Neuronal stem cell (in vitro differentiated cells): ENCODE results near the gene TUSC1.
"Not testable (repeated sequence)": the region's sequence is repeated elsewhere in the genome, so short reads cannot be mapped to it uniquely, and the experiment has no call there.

Experiments used
- DNase-seq: peaks from one replicate; pipeline ENCODE4 v3.0.0-alpha.2; 2013; ENCODE audit warnings: low spot score
- H2AFZ ChIP-seq: one replicate; pipeline ENCODE4 v1.6.1; 2013; ENCODE audit warnings: mild to moderate bottlenecking, low read length, inconsistent platforms
- H2AK5ac ChIP-seq: 2 replicates; pipeline ENCODE4 v1.6.1; 2013; ENCODE audit warnings: low read depth, mild to moderate bottlenecking, inconsistent platforms, low read length, moderate library complexity, mixed read lengths
- H2BK120ac ChIP-seq: 2 replicates; pipeline ENCODE4 v1.6.1; 2013; ENCODE audit warnings: low read depth, mild to moderate bottlenecking, inconsistent platforms, low read length, moderate library complexity, mixed read lengths
- H2BK12ac ChIP-seq: one replicate; pipeline ENCODE4 v1.6.1; 2013; ENCODE audit warnings: low read length, inconsistent platforms
- H2BK15ac ChIP-seq: 2 replicates; pipeline ENCODE4 v1.6.1; 2013; ENCODE audit warnings: mild to moderate bottlenecking, low read length, inconsistent platforms, mixed read lengths
- H2BK5ac ChIP-seq: one replicate; pipeline ENCODE4 v1.6.1; 2013; ENCODE audit warnings: inconsistent platforms, mild to moderate bottlenecking, low read length, moderate library complexity
- H3K14ac ChIP-seq: one replicate; pipeline ENCODE4 v1.6.1; 2013; ENCODE audit warnings: low read length, inconsistent platforms
- H3K18ac ChIP-seq: 2 replicates; pipeline ENCODE4 v1.6.1; 2013; ENCODE audit warnings: low read length, inconsistent platforms
- H3K23ac ChIP-seq: 2 replicates; pipeline ENCODE4 v1.6.1; 2013; ENCODE audit warnings: low read depth, mild to moderate bottlenecking, mixed read lengths, low read length, inconsistent platforms; ENCODE audit not compliant: poor library complexity
- H3K27ac ChIP-seq: replicated peaks from 3 replicates; pipeline ENCODE4 v1.5.1; 2013; ENCODE audit warnings: low read length, inconsistent platforms
- H3K27me3 ChIP-seq, 3 experiments: 2 replicates each; pipeline ENCODE4 v1.6.1; 2013; ENCODE audit warnings: low read length in 3 of 3, mild to moderate bottlenecking in 2 of 3, inconsistent platforms in 1 of 3, low read depth in 1 of 3, mixed read lengths in 1 of 3, moderate library complexity in 1 of 3; ENCODE audit not compliant: control insufficient read depth in 3 of 3, insufficient read depth in 3 of 3
- H3K36me3 ChIP-seq, 2 donors: replicated peaks in 1 of 2; 2 replicates each; pipeline ENCODE4 v1.6.1; 2013; ENCODE audit warnings: low read length in 2 of 2; ENCODE audit not compliant: control insufficient read depth in 2 of 2, insufficient read depth in 2 of 2
- H3K4ac ChIP-seq: 2 replicates; pipeline ENCODE4 v1.6.1; 2013; ENCODE audit warnings: inconsistent platforms, mild to moderate bottlenecking, low read length, moderate library complexity
- H3K4me1 ChIP-seq, 2 donors: 1 replicate in 1 of 2; 2 replicates in 1 of 2; pipeline ENCODE4 v1.6.1; 2013; ENCODE audit warnings: low read length in 2 of 2, low read depth in 1 of 2; ENCODE audit not compliant: control insufficient read depth in 2 of 2, insufficient read depth in 1 of 2
- H3K4me2 ChIP-seq: one replicate; pipeline ENCODE4 v1.6.1; 2013; ENCODE audit warnings: mild to moderate bottlenecking, low read length, inconsistent platforms; ENCODE audit not compliant: insufficient read depth, poor library complexity, severe bottlenecking
- H3K4me3 ChIP-seq, 2 donors: 2 replicates each; pipeline ENCODE4 v1.5.1; 2013; ENCODE audit warnings: low read length in 2 of 2, mild to moderate bottlenecking in 2 of 2, inconsistent platforms in 1 of 2, moderate library complexity in 1 of 2
- H3K79me1 ChIP-seq: one replicate; pipeline ENCODE4 v1.6.1; 2013; ENCODE audit warnings: low read depth, mild to moderate bottlenecking, inconsistent platforms, low read length, moderate library complexity
- H3K9ac ChIP-seq: one replicate; pipeline ENCODE4 v1.6.1; 2013; ENCODE audit warnings: mild to moderate bottlenecking, low read depth, low read length, inconsistent platforms; ENCODE audit not compliant: poor library complexity
- H3K9me3 ChIP-seq, 2 donors: replicated peaks in 1 of 2; 2 replicates each; pipeline versions ENCODE3 to v1.6.1; 2013; ENCODE audit warnings: low read length in 2 of 2, mild to moderate bottlenecking in 2 of 2, inconsistent platforms in 1 of 2, low read depth in 1 of 2, mixed read lengths in 1 of 2, moderate library complexity in 1 of 2; ENCODE audit not compliant: control insufficient read depth in 2 of 2, insufficient read depth in 1 of 2
- H4K8ac ChIP-seq: one replicate; pipeline ENCODE4 v1.6.1; 2013; ENCODE audit warnings: low read depth, mild to moderate bottlenecking, inconsistent platforms, low read length, moderate library complexity
- H4K91ac ChIP-seq: one replicate; pipeline ENCODE4 v1.6.1; 2013; ENCODE audit warnings: low read length, low read depth, mild to moderate bottlenecking, inconsistent platforms; ENCODE audit not compliant: poor library complexity
- WGBS, 2 donors: extraction: QIAGEN DNeasy Blood & Tissue Kit; methylation state at CpG; one replicate each; pipeline ENCODE4 v1.1.7; 2013; ENCODE audit warnings: missing lambda C conversion rate in 2 of 2, mixed read lengths in 1 of 2; ENCODE audit not compliant: insufficient read length in 2 of 2, insufficient replicate concordance in 1 of 2; ENCODE audit errors: extremely low coverage in 2 of 2; 5-methylcytosine and 5-hydroxymethylcytosine counted together

Gene TUSC1

DNA sequence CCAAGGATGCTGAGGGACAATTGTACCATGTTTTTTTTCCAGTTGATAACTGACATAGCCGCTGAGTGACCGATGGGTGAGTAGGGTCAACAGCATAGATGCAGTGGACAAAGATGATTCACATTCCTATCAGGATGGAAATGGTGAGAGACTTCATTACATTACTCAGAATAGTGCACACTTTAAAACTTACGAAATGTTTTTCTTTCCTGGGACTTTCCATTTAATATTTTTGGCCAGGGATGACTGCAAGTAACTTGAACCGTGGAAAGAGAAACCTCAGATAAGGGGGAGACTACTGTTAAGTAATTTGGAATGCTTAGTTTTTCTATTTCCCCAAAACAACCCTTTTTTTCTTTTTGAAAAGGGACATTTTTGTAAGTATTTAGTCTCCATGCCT lies 3.0 kb upstream of the TUSC1 start:
- Histone ChIP-seq H3K27me3 (peaks cover 0 to 10% (median 0%) of the 10 kb centered on the region in 3 experiments), H2AK5ac (no peak overlapping the region), H4K8ac (no peak overlapping the region), H3K9ac (no peak overlapping the region), H3K4me1 (peaks cover 0 to 2% of the 10 kb centered on the region in 2 donors), H3K23ac (no peak overlapping the region), H3K36me3 (no peaks in the 10 kb centered on the region), H2BK120ac (no peak overlapping the region), H2BK15ac (no peak overlapping the region), H3K4me2 (no peak overlapping the region), H2AFZ (no peak overlapping the region), H3K4me3 (no peak overlapping the region), H3K14ac (no peak overlapping the region), H2BK5ac (no peak overlapping the region), H3K4ac (no peak overlapping the region), H2BK12ac (no peak overlapping the region), H3K27ac (no peak overlapping the region), H4K91ac (no peak overlapping the region), H3K9me3 (no peaks in the 10 kb centered on the region), H3K79me1 (no peaks in the 10 kb centered on the region), H3K18ac (no peak overlapping the region)
- no peak for DNase-seq
- WGBS, 2 donors, result no CpG with 5 or more reads among the region's 4 CpGs

DNA sequence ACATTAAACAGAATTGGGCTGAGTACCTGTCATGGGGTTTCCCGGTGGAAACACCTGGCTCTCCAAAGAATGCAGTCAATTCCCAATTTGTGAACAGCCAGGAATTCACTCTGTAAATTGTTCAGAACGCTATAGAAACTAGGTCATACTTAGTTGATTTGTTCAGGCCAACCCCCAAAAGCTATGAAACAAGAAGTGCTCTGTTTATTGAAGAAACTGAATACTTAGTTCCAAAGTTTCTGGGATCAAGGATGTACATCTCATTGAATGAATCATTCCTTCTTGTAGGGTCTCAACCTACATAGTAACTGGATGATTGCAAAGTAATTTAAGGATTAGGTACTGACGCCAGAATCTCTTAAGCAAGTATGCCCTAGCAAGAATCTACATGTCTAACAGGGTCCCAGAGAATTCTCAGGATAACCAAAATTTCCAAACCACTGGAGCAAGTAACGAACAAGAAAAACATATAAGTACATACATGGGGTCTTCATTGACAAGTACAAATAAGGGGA lies 659 bp upstream of the TUSC1 start:
- no peak overlapping the region for H3K23ac ChIP-seq
- H3K79me1 ChIP-seq, result no peaks in the 10 kb centered on the region
- H3K27me3 ChIP-seq, result peaks cover 0 to 10% (median 0%) of the 10 kb centered on the region in 3 experiments
- peaks cover 0 to 4% of the 10 kb centered on the region in 2 donors for H3K4me1 ChIP-seq
- H2BK120ac ChIP-seq, result no peak overlapping the region
- H2AK5ac ChIP-seq, result no peak overlapping the region
- H4K91ac ChIP-seq, result no peak overlapping the region
- no peak overlapping the region for H2AFZ ChIP-seq
- H3K14ac ChIP-seq, result no peak overlapping the region
- no peak overlapping the region for H2BK5ac ChIP-seq
- H2BK12ac ChIP-seq, result no peak overlapping the region
- H3K27ac ChIP-seq, result no peak overlapping the region
- no peak overlapping the region for H3K4ac ChIP-seq
- DNase-seq, result no peak
- WGBS, 2 donors, result no CpG with 5 or more reads among the region's 4 CpGs
- H3K18ac ChIP-seq, result no peak overlapping the region
- no peaks in the 10 kb centered on the region for H3K9me3 ChIP-seq
- H3K36me3 ChIP-seq, result no peaks in the 10 kb centered on the region
- no peak overlapping the region for H3K4me3 ChIP-seq
- H2BK15ac ChIP-seq, result no peak overlapping the region
- H3K9ac ChIP-seq, result no peak overlapping the region
- H4K8ac ChIP-seq, result no peak overlapping the region
- H3K4me2 ChIP-seq, result no peak overlapping the region

GRCh38 chr9:25677301-25678146 lies 720 bp downstream of the TUSC1 start:
- Histone ChIP-seq H3K4ac (peak overlapping the region; percentile 97), H3K4me3 (peak overlapping the region in 1 of 2 donors; percentile 85), H3K27ac (peak overlapping the region; percentile 72), H3K18ac (peak overlapping the region; percentile 99), H3K9me3 (no peaks in the 10 kb centered on the region), H3K79me1 (no peaks in the 10 kb centered on the region), H3K9ac (peak overlapping the region; percentile 99), H2BK120ac (peak overlapping the region; percentile 61), H2AK5ac (no peak overlapping the region), H4K91ac (peak overlapping the region; percentile 97), H2AFZ (peak overlapping the region; percentile 45), H4K8ac (peak overlapping the region; percentile 65), H3K27me3 (peaks cover 0 to 10% (median 0%) of the 10 kb centered on the region in 3 experiments), H3K23ac (peak overlapping the region; percentile 85), H2BK15ac (peak overlapping the region; percentile 37), H3K14ac (peak overlapping the region; percentile 94), H3K36me3 (no peaks in the 10 kb centered on the region), H3K4me2 (peak overlapping the region; percentile 96), H3K4me1 (peaks cover 0 to 4% of the 10 kb centered on the region in 2 donors), H2BK12ac (peak overlapping the region; percentile 30), H2BK5ac (peak overlapping the region; percentile 53)
- no CpG with 5 or more reads among the region's 77 CpGs for WGBS, 2 donors
- peak; percentile 30 for DNase-seq

- H2BK12ac ChIP-seq, H2BK5ac ChIP-seq, H3K14ac ChIP-seq, H2AFZ ChIP-seq, H3K23ac ChIP-seq, H3K4me2 ChIP-seq, H2BK15ac ChIP-seq, H3K27ac ChIP-seq, H2AK5ac ChIP-seq, H3K9ac ChIP-seq, H3K18ac ChIP-seq, H2BK120ac ChIP-seq, H3K79me1 ChIP-seq, H3K4ac ChIP-seq, H3K4me1 ChIP-seq, H3K4me3 ChIP-seq, H4K8ac ChIP-seq, H3K36me3 ChIP-seq, DNase-seq, H4K91ac ChIP-seq, H3K9me3 ChIP-seq: not testable (repeated sequence)
- H3K27me3 ChIP-seq, result peaks cover 0 to 10% (median 0%) of the 10 kb centered on the region in 3 experiments
- WGBS, 2 donors, result no CpG with 5 or more reads among the region's 2 CpGs
Measured at GRCh38 chr9:25675858-25676257, 2.4 kb downstream of the TUSC1 start.
